Fibroblast of skin of abdomen (primary cell): Measurements from ENCODE around the gene THRB.

Experiments
- DNase-seq: peaks from one replicate; pipeline ENCODE4 v3.0.0-alpha.2; 2013

THRB gene

GRCh38 chr3:24220859-24221657 is 273.6 kb downstream of the THRB start:
- DNase-seq, result peak; percentile 95

- DNase-seq, result no peak
These were observed 279.1 kb downstream of the THRB start for GRCh38 chr3:24215502-24215901.

- no peak for DNase-seq
These were observed 283.3 kb downstream of the THRB start for GRCh38 chr3:24211381-24211780.

- DNase-seq, result peak; percentile 52
These were observed 292.6 kb downstream of the THRB start for GRCh38 chr3:24202071-24202470.

GRCh38 chr3:24201301-24201700 is 293.3 kb downstream of the THRB start:
- DNase-seq, result peak; percentile 33

GRCh38 chr3:24199775-24200247 is 294.8 kb downstream of the THRB start:
- DNase-seq, result peak; percentile 72

GRCh38 chr3:24199300-24199699 is 295.4 kb downstream of the THRB start:
- no peak for DNase-seq

GRCh38 chr3:24198728-24199127 is 295.9 kb downstream of the THRB start:
- no peak for DNase-seq

GRCh38 chr3:24197809-24198208 is 296.8 kb downstream of the THRB start:
- DNase-seq, result no peak

- DNase-seq, result peak; percentile 84
These were observed 298.1 kb downstream of the THRB start for GRCh38 chr3:24196526-24196925.

GRCh38 chr3:24195504-24196230 is 299.0 kb downstream of the THRB start:
- no peak for DNase-seq

GRCh38 chr3:24192469-24193056 is 302.1 kb downstream of the THRB start:
- no peak for DNase-seq

GRCh38 chr3:24191801-24192403 is 302.7 kb downstream of the THRB start:
- DNase-seq, result no peak

- DNase-seq, result no peak
These were observed 304.4 kb downstream of the THRB start for GRCh38 chr3:24190256-24190655.

GRCh38 chr3:24185738-24186384 is 308.8 kb downstream of the THRB start:
- DNase-seq, result peak; percentile 61

- no peak for DNase-seq
These were observed 310.0 kb downstream of the THRB start for GRCh38 chr3:24184528-24185176.

GRCh38 chr3:24182756-24183155 is 311.9 kb downstream of the THRB start:
- DNase-seq, result no peak

- no peak for DNase-seq
These were observed 313.4 kb downstream of the THRB start for GRCh38 chr3:24181256-24181655.

- no peak for DNase-seq
These were observed 314.0 kb downstream of the THRB start for GRCh38 chr3:24180616-24181015.

GRCh38 chr3:24177201-24177600 is 317.4 kb downstream of the THRB start:
- peak; percentile 59 for DNase-seq

GRCh38 chr3:24174614-24175013 is 320.0 kb downstream of the THRB start:
- no peak for DNase-seq

GRCh38 chr3:24168977-24169376 is 325.7 kb downstream of the THRB start:
- DNase-seq, result no peak
